Measurements from ENCODE around the gene BCHE.

The BCHE gene

GRCh38 chr3:165748094-165748493 is 89.1 kb downstream of the BCHE start:
- no peak for FAIRE-seq
- TF ChIP-seq TAF1 (IDR thresholded peaks at IDR 0.05; ENCODE audit: borderline replicate concordance, low read depth, low read length) = no peak
- TF ChIP-seq POLR2AphosphoS5 (IDR thresholded peaks at IDR 0.05; ENCODE audit: low read depth, low read length) = no peak
- TF ChIP-seq POLR2A (IDR thresholded peaks at IDR 0.05; ENCODE audit: low read depth, low read length) = no peak
- DNase-seq (ENCODE audit: insufficient read length) = no peak

DNA sequence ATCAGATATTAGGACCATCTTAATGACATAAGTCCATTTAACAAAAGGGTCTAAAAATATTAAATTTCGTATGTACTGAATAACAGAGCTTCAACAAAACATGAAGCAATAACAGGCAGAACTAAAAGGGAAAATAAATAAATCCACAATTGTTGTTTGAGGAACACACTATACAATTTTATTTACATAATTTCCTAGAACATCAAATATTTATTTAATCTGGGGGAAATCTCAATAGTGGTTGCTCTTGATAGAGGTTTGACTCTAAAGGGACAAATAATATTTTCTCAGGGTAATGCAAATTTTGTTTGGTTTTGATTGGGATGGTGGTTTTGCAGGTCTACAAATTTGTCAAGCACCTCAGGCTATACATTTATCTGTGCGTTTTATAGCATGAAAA is 90.3 kb downstream of the BCHE start:
- FAIRE-seq (no peak), DNase-seq (ENCODE audit: insufficient read length) (no peak)
- TF ChIP-seq POLR2A (IDR thresholded peaks at IDR 0.05; ENCODE audit: low read depth, low read length) (no peak), POLR2AphosphoS5 (IDR thresholded peaks at IDR 0.05; ENCODE audit: low read depth, low read length) (no peak), TAF1 (IDR thresholded peaks at IDR 0.05; ENCODE audit: borderline replicate concordance, low read depth, low read length) (no peak)

GRCh38 chr3:165744025-165744424 is 93.2 kb downstream of the BCHE start:
- TF ChIP-seq POLR2A (IDR thresholded peaks at IDR 0.05; ENCODE audit: low read depth, low read length) = no peak
- TF ChIP-seq POLR2AphosphoS5 (IDR thresholded peaks at IDR 0.05; ENCODE audit: low read depth, low read length) = no peak
- no peak for TF ChIP-seq TAF1 (IDR thresholded peaks at IDR 0.05; ENCODE audit: borderline replicate concordance, low read depth, low read length)
- no peak for DNase-seq (ENCODE audit: insufficient read length)
- FAIRE-seq = no peak

DNA sequence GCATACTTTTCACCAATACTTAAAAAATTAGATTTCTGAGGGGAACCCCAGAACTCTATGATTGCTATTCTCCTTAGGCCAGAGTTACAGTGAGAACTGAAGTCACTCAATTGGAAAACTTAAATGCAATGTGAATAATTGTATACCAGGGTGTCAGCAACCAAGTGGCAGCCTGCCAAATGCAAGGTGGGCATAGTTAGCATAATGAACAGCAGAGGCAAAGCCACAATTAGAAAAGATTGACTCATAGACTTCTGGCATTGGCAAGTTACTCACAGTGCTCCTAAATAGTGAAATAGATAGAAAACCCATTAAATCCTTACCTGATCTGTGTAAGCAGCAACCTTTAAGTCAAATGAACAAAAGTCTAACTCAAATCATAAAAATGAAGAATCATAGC is 94.9 kb downstream of the BCHE start:
- DNase-seq (ENCODE audit: insufficient read length) (no peak), FAIRE-seq (no peak)
- TF ChIP-seq TAF1 (IDR thresholded peaks at IDR 0.05; ENCODE audit: borderline replicate concordance, low read depth, low read length) = no peak

- no peak for TF ChIP-seq POLR2A (IDR thresholded peaks at IDR 0.05; ENCODE audit: low read depth, low read length)
- TF ChIP-seq POLR2AphosphoS5 (IDR thresholded peaks at IDR 0.05; ENCODE audit: low read depth, low read length) = no peak
- TF ChIP-seq TAF1 (IDR thresholded peaks at IDR 0.05; ENCODE audit: borderline replicate concordance, low read depth, low read length) = no peak
- DNase-seq (ENCODE audit: insufficient read length) (no peak), FAIRE-seq (no peak)
Observed at GRCh38 chr3:165729756-165730155, 107.5 kb downstream of the BCHE start.

- FAIRE-seq (no peak), DNase-seq (ENCODE audit: insufficient read length) (no peak)
- TF ChIP-seq TAF1 (IDR thresholded peaks at IDR 0.05; ENCODE audit: borderline replicate concordance, low read depth, low read length) = no peak
- TF ChIP-seq POLR2A (IDR thresholded peaks at IDR 0.05; ENCODE audit: low read depth, low read length) = no peak
- TF ChIP-seq POLR2AphosphoS5 (IDR thresholded peaks at IDR 0.05; ENCODE audit: low read depth, low read length) = no peak
Observed at GRCh38 chr3:165728924-165729323, 108.3 kb downstream of the BCHE start.

DNA sequence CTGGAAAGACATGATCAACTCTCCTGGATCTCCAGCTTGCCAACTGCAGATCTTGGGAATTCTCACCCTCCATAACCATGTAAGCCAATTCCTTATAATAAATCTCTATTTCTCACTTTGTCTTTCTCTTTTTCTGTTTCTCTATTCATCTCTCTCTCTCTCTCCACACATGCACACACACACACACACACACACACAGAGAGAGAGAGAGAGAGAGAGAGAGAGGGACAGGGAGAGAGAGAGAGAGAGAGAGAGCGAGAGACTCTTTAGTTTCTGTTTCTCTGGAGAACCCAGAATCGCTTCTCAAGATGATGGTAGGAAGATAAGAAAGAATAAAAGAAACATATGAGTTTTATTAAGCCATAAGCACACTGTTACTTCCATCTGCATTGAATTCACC is 111.9 kb downstream of the BCHE start:
- DNase-seq (ENCODE audit: insufficient read length) (no peak), FAIRE-seq (no peak)
- no peak for TF ChIP-seq TAF1 (IDR thresholded peaks at IDR 0.05; ENCODE audit: borderline replicate concordance, low read depth, low read length)
- TF ChIP-seq POLR2A (IDR thresholded peaks at IDR 0.05; ENCODE audit: low read depth, low read length) = no peak
- TF ChIP-seq POLR2AphosphoS5 (IDR thresholded peaks at IDR 0.05; ENCODE audit: low read depth, low read length) = no peak
